ENCODE results near the gene POMT1. TPM values are rescaled to one million over a fixed set of nuclear protein-coding genes. Genes with fewer than 3 reads are reported as not detected.

Gene POMT1
- total and polyA plus RNA-seq, 2 of the 8 experiments (the other 6 are each of a cell fraction or from before 2014, with no cell fraction given), result 22.3 to 33.2 TPM

DNA sequence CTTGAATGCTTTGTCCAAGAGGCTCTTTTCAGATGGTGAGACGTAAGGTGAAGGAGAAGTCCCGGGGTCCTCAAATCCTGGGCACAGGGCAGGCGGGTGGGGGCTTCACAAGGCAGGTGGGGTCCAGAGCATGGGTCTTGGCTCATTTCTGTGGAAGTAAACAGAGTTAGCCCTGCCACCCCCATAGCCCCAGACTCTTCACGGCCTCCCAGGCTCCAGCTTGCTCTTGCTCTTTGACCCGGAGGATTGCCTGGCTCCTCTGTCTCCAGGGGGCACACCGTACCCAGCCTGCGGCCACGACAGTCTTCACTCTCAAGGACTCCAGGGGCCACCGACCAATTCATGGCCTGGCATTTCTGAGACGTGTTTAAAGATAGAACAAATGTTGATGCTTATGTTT is 28.8 kb upstream of the POMT1 start:
- H3K4me1 ChIP-seq (replicated peaks in 1 of 4; ENCODE audit: control insufficient read depth in 3 of 4, insufficient read depth in 4 of 4, low read length in 3 of 4), result no peaks in the 10 kb centered on the region
- H2BK15ac ChIP-seq (ENCODE audit: low read length), result no peak overlapping the region
- no peaks in the 10 kb centered on the region for H3K9me3 ChIP-seq (ENCODE audit: insufficient read depth in 2 of 2, low read depth in 1 of 2, low read length in 1 of 2)
- H3K56ac ChIP-seq (replicated peaks; ENCODE audit: insufficient read length, low read depth, low read length), result no peak overlapping the region
- no peak overlapping the region for H2BK12ac ChIP-seq (ENCODE audit: low read depth, low read length)
- H3K79me2 ChIP-seq (ENCODE audit: control insufficient read depth in 1 of 2, insufficient read depth in 2 of 2, low read length in 2 of 2), result peaks cover 0 to 35% of the 10 kb centered on the region in 2 experiments; a peak in 2 of 4 replicates
- no peak overlapping the region for H3K4me2 ChIP-seq (ENCODE audit: insufficient read depth in 1 of 2, low read depth in 2 of 2, low read length in 2 of 2)
- no peak overlapping the region for H3K4ac ChIP-seq (replicated peaks; ENCODE audit: insufficient read length, low read depth, low read length)
- H3K23me2 ChIP-seq (ENCODE audit: low read depth, low read length), result no peaks in the 10 kb centered on the region
- no peak for FAIRE-seq
- peaks cover 56 to 90% (median 83%) of the 10 kb centered on the region in 4 experiments for H3K36me3 ChIP-seq (ENCODE audit: control insufficient read depth in 2 of 4, insufficient read depth in 4 of 4, low read length in 3 of 4)
- H3K4me3 ChIP-seq (ENCODE audit: extremely low read depth in 1 of 4, insufficient read depth in 2 of 4, low read depth in 3 of 4, low read length in 4 of 4), result no peak overlapping the region
- H4K91ac ChIP-seq (replicated peaks; ENCODE audit: insufficient read length, low read length), result no peak overlapping the region
- H3K14ac ChIP-seq (ENCODE audit: insufficient read length), result no peak overlapping the region
- H2AK5ac ChIP-seq (ENCODE audit: low read depth, low read length), result no peak overlapping the region
- POLR2A ChIA-PET (ENCODE audit: partially characterized antibody), result interaction anchor here (0.7 to 1.3 kb wide), 5 partner anchors 11 to 52 kb away, joined by 3 to 5 read pairs (median 3); no protein-coding TSS in a partner anchor
- peaks cover 8% of the 10 kb centered on the region for H3K79me1 ChIP-seq (ENCODE audit: low read depth, low read length)
- no peaks in the 10 kb centered on the region for H3K27me3 ChIP-seq (replicated peaks in 1 of 4; ENCODE audit: control insufficient read depth in 3 of 4, extremely low read depth in 1 of 4, insufficient read depth in 3 of 4, low read length in 3 of 4)
- peak overlapping the region; percentile 29; the same call in 1 of the 2 replicates for H4K8ac ChIP-seq (ENCODE audit: extremely low read depth, insufficient read depth, low read length)
- no peak overlapping the region for H3K9ac ChIP-seq (replicated peaks in 1 of 4; ENCODE audit: extremely low read depth in 1 of 4, low read depth in 3 of 4, low read length in 3 of 4)
- H2BK120ac ChIP-seq (replicated peaks; ENCODE audit: low read depth, low read length), result no peak overlapping the region
- H3K27ac ChIP-seq (ENCODE audit: low read depth, low read length), result no peak overlapping the region; the same call in 1 of the 2 replicates
- WGBS, 2 experiments (ENCODE audit: extremely low coverage in 1 of 2, insufficient coverage in 1 of 2, insufficient read length in 1 of 2, insufficient replicate concordance in 2 of 2, low coverage in 1 of 2, low lambda C conversion rate in 2 of 2, missing lambda C conversion rate in 1 of 2), result 98% methylated on average over 10 of the region's 10 CpGs; no CpG with 5 or more reads in 1 of the 2 experiments
- H3K23ac ChIP-seq (ENCODE audit: insufficient read length), result no peak overlapping the region
- CTCF ChIA-PET (ENCODE audit: partially characterized antibody), result interaction anchor here (1.0 to 5.2 kb wide), 6 partner anchors 10 to 124 kb away, joined by 3 to 31 read pairs (median 4); no protein-coding TSS in a partner anchor
- no peak overlapping the region for H3K18ac ChIP-seq (ENCODE audit: extremely low read depth, low read length)
- H2BK20ac ChIP-seq (ENCODE audit: low read length), result no peak overlapping the region
- no peak overlapping the region for H2AFZ ChIP-seq (ENCODE audit: low read length)
- no peak overlapping the region for H2BK5ac ChIP-seq (ENCODE audit: low read depth, low read length)
- no peak overlapping the region for H4K5ac ChIP-seq (ENCODE audit: insufficient read length, low read depth, low read length)
- no peak for DNase-seq (ENCODE audit: low read depth in 1 of 2, low spot score in 2 of 2)
- H4K20me1 ChIP-seq (replicated peaks in 1 of 2; ENCODE audit: control insufficient read depth in 1 of 2, insufficient read depth in 2 of 2, low read length in 2 of 2), result peaks cover 15 to 31% of the 10 kb centered on the region in 2 experiments
- TF ChIP-seq TAF1 (IDR thresholded peaks at IDR 0.05; ENCODE audit: low read depth, low read length) (no peak), BCL11A (IDR thresholded peaks at IDR 0.05; ENCODE audit: low read depth in 2 of 2, low read length in 2 of 2) (no peak), SP4 (IDR thresholded peaks at IDR 0.05; ENCODE audit: low read length) (no peak), BACH1 (IDR thresholded peaks at IDR 0.05; ENCODE audit: low read length) (no peak), TEAD4 (IDR thresholded peaks at IDR 0.05; ENCODE audit: low read depth, low read length) (no peak), RXRA (IDR thresholded peaks at IDR 0.05; ENCODE audit: insufficient read depth, low read depth, low read length) (no peak), SP1 (IDR thresholded peaks at IDR 0.05; ENCODE audit: low read depth, low read length) (no peak), ZNF274 (IDR thresholded peaks at IDR 0.05; ENCODE audit: borderline replicate concordance, extremely low read depth, low read length) (no peak), CHD1 (IDR thresholded peaks at IDR 0.05; ENCODE audit: low read depth, low read length) (no peak), JUND (IDR thresholded peaks at IDR 0.05; ENCODE audit: low read length) (no peak), CBX5 (IDR thresholded peaks at IDR 0.05; ENCODE audit: low read depth, low read length) (no peak), ASH2L (IDR thresholded peaks at IDR 0.05; ENCODE audit: low read length) (no peak)
- TF ChIP-seq, protein P1, sequence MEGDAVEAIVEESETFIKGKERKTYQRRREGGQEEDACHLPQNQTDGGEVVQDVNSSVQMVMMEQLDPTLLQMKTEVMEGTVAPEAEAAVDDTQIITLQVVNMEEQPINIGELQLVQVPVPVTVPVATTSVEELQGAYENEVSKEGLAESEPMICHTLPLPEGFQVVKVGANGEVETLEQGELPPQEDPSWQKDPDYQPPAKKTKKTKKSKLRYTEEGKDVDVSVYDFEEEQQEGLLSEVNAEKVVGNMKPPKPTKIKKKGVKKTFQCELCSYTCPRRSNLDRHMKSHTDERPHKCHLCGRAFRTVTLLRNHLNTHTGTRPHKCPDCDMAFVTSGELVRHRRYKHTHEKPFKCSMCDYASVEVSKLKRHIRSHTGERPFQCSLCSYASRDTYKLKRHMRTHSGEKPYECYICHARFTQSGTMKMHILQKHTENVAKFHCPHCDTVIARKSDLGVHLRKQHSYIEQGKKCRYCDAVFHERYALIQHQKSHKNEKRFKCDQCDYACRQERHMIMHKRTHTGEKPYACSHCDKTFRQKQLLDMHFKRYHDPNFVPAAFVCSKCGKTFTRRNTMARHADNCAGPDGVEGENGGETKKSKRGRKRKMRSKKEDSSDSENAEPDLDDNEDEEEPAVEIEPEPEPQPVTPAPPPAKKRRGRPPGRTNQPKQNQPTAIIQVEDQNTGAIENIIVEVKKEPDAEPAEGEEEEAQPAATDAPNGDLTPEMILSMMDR (IDR thresholded peaks at IDR 0.05; ENCODE audit: control extremely low read depth in 1 of 3, insufficient read depth in 1 of 3, low read depth in 1 of 3, low read length in 3 of 3), result no peak
